CD4-positive, alpha-beta T cell (primary cell): ENCODE data around the gene CDKN2A. TPM values are rescaled to one million over a fixed set of nuclear protein-coding genes. Genes with fewer than 3 reads are reported as not detected.

Experiments used
- ATAC-seq: fragments of 200-7000 bp; cut with Tn5 transposase; one replicate; pipeline ENCODE4 v1.10.0; 2022; ENCODE audit warnings: mild to moderate bottlenecking; ENCODE audit not compliant: poor library complexity
- CTCF ChIA-PET: fragments of 350-600 bp; sonication (Branson Sonifier 250); formaldehyde crosslinking; loops from one replicate; lab custom pipeline; 2021; ENCODE audit warnings: antibody characterized with exemption, inconsistent platforms; lab: Charles Lee
- POLR2A ChIA-PET: fragments of 350-600 bp; sonication (Branson Sonifier 250); formaldehyde crosslinking; loops from one replicate; lab custom pipeline; 2021; ENCODE audit warnings: antibody characterized with exemption, inconsistent platforms; lab: Charles Lee
- DNase-seq, 14 experiments: peaks; one replicate each; pipeline ENCODE4 v3.0.0-alpha.2; 2013 to 2020; ENCODE audit warnings: mixed read lengths in 2 of 14
- H3K27ac ChIP-seq, 2 donors: one replicate each; pipeline versions ENCODE4 v1.5.1 to v1.7.0; 2013; ENCODE audit warnings: low read length in 2 of 2, low read depth in 1 of 2, mild to moderate bottlenecking in 1 of 2
- H3K27me3 ChIP-seq, 2 experiments: 1 replicate in 1 of 2; 2 replicates in 1 of 2; pipeline versions ENCODE4 v1.6.1 to v1.7.0; 2013; ENCODE audit warnings: low read length in 2 of 2, control low read depth in 1 of 2, mild to moderate bottlenecking in 1 of 2, moderate library complexity in 1 of 2; ENCODE audit not compliant: insufficient read depth in 2 of 2, control insufficient read depth in 1 of 2
- H3K36me3 ChIP-seq: one replicate; pipeline ENCODE4 v1.6.1; 2013; ENCODE audit warnings: low read length, control low read depth; ENCODE audit not compliant: insufficient read depth
- H3K4me1 ChIP-seq: one replicate; pipeline ENCODE4 v1.6.1; 2013; ENCODE audit warnings: low read length, control low read depth; ENCODE audit not compliant: insufficient read depth
- H3K4me3 ChIP-seq: one replicate; pipeline ENCODE4 v1.5.1; 2013; ENCODE audit warnings: mild to moderate bottlenecking, low read length, moderate library complexity
- H3K9me3 ChIP-seq, 2 experiments: 1 replicate in 1 of 2; 2 replicates in 1 of 2; pipeline versions ENCODE4 v1.6.1 to v1.7.0; 2013; ENCODE audit warnings: low read length in 2 of 2, mild to moderate bottlenecking in 2 of 2, control low read depth in 1 of 2, moderate library complexity in 1 of 2; ENCODE audit not compliant: control insufficient read depth in 1 of 2, insufficient read depth in 1 of 2
- H3K27ac Mint-ChIP-seq: one replicate; pipeline ENCODE4 v1.8.0; 2020; ENCODE audit warnings: mixed read lengths
- H3K27me3 Mint-ChIP-seq: one replicate; pipeline ENCODE4 v1.8.0; 2021; ENCODE audit warnings: mixed read lengths
- H3K36me3 Mint-ChIP-seq: one replicate; pipeline ENCODE4 v1.8.0; 2021; ENCODE audit warnings: low read depth, mixed read lengths
- H3K4me1 Mint-ChIP-seq: one replicate; pipeline ENCODE4 v1.8.0; 2021; ENCODE audit warnings: low read depth, mixed read lengths
- H3K4me3 Mint-ChIP-seq: one replicate; pipeline ENCODE4 v1.8.0; 2020; ENCODE audit warnings: mild to moderate bottlenecking, mixed read lengths
- H3K9me3 Mint-ChIP-seq: one replicate; pipeline ENCODE4 v1.8.0; 2020; ENCODE audit warnings: mixed read lengths
- intact Hi-C, 2 experiments: fragments of 100-400 bp; cut with DNase I in 1 of 2; cut with micrococcal nuclease in 1 of 2; formaldehyde crosslinking; loops; one replicate each; pipeline versions ENCODE4 v1.15.1 to v1.9.0; 2023 to 2025; cut with DNase I, micrococcal nuclease
- total RNA-seq, 174 experiments: library from RNA in 2 of 174; stranded (reverse) in 2 of 174; gene quantifications; one replicate each; pipeline ENCODE4 v1.2.3 and lab custom pipeline; 2021 to 2026
- TF ChIP-seq, protein P1 (sequence below): fragments of 200-600 bp; IDR thresholded peaks from one replicate; pipeline ENCODE4 v1.8.0; 2022; ENCODE audit warnings: antibody characterized with exemption, mild to moderate bottlenecking

The CDKN2A gene
- total RNA-seq, 2 experiments from 2014 or later, result 0.71 to 0.89 TPM

DNA sequence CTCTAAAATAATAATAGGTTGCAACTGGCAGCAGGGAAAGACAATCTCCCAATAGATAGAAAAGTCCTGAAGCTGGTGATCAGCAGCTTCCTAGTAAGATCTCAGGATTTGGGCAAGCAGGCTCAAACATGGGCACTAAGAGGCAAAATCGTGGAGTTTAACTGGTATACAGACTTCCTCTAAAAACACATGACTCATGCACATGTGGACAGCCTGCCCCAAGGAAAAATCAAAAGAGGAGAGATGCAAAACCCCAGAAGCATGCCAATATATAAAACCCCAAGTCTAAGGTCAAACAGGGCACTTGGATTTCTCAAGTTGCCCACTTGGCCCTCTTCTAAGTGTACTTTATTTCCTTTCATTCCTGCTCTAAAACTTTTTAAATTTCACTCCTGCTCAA lies 62.8 kb downstream of the CDKN2A start:
- H3K27ac ChIP-seq, result no peak overlapping the region
- TF ChIP-seq, protein P1, sequence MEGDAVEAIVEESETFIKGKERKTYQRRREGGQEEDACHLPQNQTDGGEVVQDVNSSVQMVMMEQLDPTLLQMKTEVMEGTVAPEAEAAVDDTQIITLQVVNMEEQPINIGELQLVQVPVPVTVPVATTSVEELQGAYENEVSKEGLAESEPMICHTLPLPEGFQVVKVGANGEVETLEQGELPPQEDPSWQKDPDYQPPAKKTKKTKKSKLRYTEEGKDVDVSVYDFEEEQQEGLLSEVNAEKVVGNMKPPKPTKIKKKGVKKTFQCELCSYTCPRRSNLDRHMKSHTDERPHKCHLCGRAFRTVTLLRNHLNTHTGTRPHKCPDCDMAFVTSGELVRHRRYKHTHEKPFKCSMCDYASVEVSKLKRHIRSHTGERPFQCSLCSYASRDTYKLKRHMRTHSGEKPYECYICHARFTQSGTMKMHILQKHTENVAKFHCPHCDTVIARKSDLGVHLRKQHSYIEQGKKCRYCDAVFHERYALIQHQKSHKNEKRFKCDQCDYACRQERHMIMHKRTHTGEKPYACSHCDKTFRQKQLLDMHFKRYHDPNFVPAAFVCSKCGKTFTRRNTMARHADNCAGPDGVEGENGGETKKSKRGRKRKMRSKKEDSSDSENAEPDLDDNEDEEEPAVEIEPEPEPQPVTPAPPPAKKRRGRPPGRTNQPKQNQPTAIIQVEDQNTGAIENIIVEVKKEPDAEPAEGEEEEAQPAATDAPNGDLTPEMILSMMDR, result no peak
- ChIA-PET POLR2A (no interaction called here), CTCF (no interaction called here)
- Mint-ChIP-seq H3K4me3 (no peak overlapping the region), H3K27me3 (no peaks in the 10 kb centered on the region), H3K36me3 (peaks cover 22% of the 10 kb centered on the region), H3K9me3 (no peaks in the 10 kb centered on the region), H3K27ac (no peak overlapping the region), H3K4me1 (no peaks in the 10 kb centered on the region)
- H3K27me3 ChIP-seq, result no peaks in the 10 kb centered on the region
- no peaks in the 10 kb centered on the region for H3K4me1 ChIP-seq
- no peaks in the 10 kb centered on the region for H3K36me3 ChIP-seq
- no peaks in the 10 kb centered on the region for H3K9me3 ChIP-seq
- no peak for ATAC-seq
- H3K4me3 ChIP-seq, result no peak overlapping the region
- intact Hi-C loops, result no loop called here
- no peak for DNase-seq

DNA sequence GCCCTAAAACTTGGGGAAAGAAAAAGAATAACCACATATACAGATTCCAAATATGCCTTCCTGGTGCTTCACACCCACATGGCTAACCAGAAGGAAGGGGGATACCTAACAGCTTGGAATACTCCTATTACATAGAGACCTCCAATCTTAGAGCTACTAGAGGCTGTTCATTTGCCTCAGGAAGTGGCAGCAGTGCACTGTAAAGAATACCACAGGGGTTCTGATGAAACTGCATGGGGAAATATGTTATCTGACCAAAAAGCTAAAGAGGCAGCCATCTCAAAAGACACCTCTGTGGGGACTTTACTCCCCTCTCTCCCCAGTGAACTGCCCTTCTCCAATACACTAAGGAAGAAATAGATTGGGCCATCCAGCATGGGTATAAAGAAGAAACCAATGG lies 66.4 kb downstream of the CDKN2A start:
- Histone ChIP-seq H3K27me3 (no peaks in the 10 kb centered on the region), H3K9me3 (no peaks in the 10 kb centered on the region), H3K4me1 (no peaks in the 10 kb centered on the region), H3K4me3 (no peak overlapping the region), H3K27ac (no peak overlapping the region), H3K36me3 (no peaks in the 10 kb centered on the region)
- no peak overlapping the region for H3K4me3 Mint-ChIP-seq
- ChIA-PET CTCF (no interaction called here), POLR2A (no interaction called here)
- intact Hi-C loops, result no loop called here
- peaks cover 16% of the 10 kb centered on the region for H3K36me3 Mint-ChIP-seq
- ATAC-seq, result no peak
- DNase-seq, result no peak
- H3K27ac Mint-ChIP-seq, result no peak overlapping the region
- H3K27me3 Mint-ChIP-seq, result no peaks in the 10 kb centered on the region
- peaks cover 8% of the 10 kb centered on the region for H3K4me1 Mint-ChIP-seq
- TF ChIP-seq, protein P1, result no peak
- no peaks in the 10 kb centered on the region for H3K9me3 Mint-ChIP-seq

DNA sequence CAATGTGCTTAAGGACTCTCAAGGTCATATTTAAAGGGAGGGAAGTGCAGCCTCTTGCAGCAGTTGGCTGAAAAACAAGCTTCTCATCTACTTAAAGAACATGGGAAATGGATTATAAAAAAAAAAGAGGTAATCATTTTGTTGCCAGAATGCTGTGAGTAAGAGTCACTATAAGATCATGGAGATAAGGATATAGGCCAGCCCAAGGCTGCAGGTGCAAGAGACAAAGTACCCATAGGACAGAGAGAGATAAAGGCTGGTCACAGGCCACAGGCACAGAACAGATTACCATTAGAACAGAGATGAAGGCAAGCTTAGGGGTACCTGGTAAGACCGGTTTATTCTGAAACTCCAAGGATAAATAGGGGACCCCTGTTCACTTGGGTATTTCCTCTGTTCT lies 70.5 kb downstream of the CDKN2A start:
- Histone ChIP-seq H3K4me3 (no peak overlapping the region), H3K36me3 (no peaks in the 10 kb centered on the region), H3K27ac (no peak overlapping the region), H3K4me1 (peaks cover 3% of the 10 kb centered on the region), H3K9me3 (peaks cover 3 to 10% of the 10 kb centered on the region in 2 experiments), H3K27me3 (no peaks in the 10 kb centered on the region)
- Mint-ChIP-seq H3K27ac (no peak overlapping the region), H3K36me3 (peaks cover 11% of the 10 kb centered on the region), H3K4me1 (peaks cover 34% of the 10 kb centered on the region), H3K4me3 (no peak overlapping the region), H3K9me3 (peaks cover 10% of the 10 kb centered on the region), H3K27me3 (no peaks in the 10 kb centered on the region)
- DNase-seq (no peak), ATAC-seq (no peak)
- intact Hi-C loops, result no loop called here
- TF ChIP-seq, protein P1, result no peak
- POLR2A ChIA-PET, result no interaction called here
- CTCF ChIA-PET, result no interaction called here
